ENCODE data around the gene SLC25A39. TPM values are rescaled to one million over a fixed set of nuclear protein-coding genes. Genes with fewer than 3 reads are reported as not detected.
A peak's percentile ranks its signal among the peaks of the same experiment; 100 is the strongest.

The SLC25A39 gene
- total and polyA plus RNA-seq, 2 of the 13 experiments (the other 11 are each of a cell fraction or from before 2014, with no cell fraction given): 144 to 151 TPM

DNA sequence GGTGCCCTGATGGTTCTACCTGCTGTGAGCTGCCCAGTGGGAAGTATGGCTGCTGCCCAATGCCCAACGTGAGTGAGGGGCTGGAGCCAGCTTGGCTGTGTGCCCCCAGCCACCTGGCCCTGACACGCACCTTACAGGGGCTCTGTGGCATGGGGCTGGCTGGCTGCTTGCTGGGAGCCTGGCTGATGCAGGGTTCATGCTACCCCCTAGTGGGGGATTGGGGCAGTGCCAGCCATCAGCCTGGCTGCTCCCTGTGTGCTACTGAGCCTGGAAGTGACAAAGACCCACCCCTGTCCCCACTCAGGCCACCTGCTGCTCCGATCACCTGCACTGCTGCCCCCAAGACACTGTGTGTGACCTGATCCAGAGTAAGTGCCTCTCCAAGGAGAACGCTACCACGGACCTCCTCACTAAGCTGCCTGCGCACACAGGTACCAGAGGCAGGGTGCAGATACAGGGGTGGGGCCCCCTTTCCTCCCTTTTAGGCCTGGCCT, 26.2 kb upstream of the SLC25A39 start (continued):
- TF ChIP-seq REPIN1 (CRISPR knock-in tag; IDR thresholded peaks at IDR 0.05; ENCODE audit: borderline replicate concordance, low read depth) (no peak), POLR2A (IDR thresholded peaks at IDR 0.05; ENCODE audit: insufficient read depth in 1 of 2, low read depth in 2 of 2, low read length in 2 of 2) (no peak), GATA4 (IDR thresholded peaks at IDR 0.05; ENCODE audit: borderline replicate concordance, low read depth) (no peak), MATR3 (CRISPR knock-in tag; IDR thresholded peaks at IDR 0.05) (no peak), ZZZ3 (CRISPR knock-in tag; IDR thresholded peaks at IDR 0.05; ENCODE audit: borderline replicate concordance) (no peak), SP5 (CRISPR knock-in tag; IDR thresholded peaks at IDR 0.05; ENCODE audit: borderline replicate concordance, low read depth) (no peak), NCOA2 (CRISPR knock-in tag; IDR thresholded peaks at IDR 0.05) (no peak), ZNF879 (CRISPR knock-in tag; IDR thresholded peaks at IDR 0.05) (no peak), ZNF256 (CRISPR knock-in tag; conservative IDR thresholded peaks at IDR 0.05) (no peak), ZNF446 (CRISPR knock-in tag; IDR thresholded peaks at IDR 0.05) (no peak), MIXL1 (CRISPR knock-in tag; IDR thresholded peaks at IDR 0.05) (no peak), ZFX (CRISPR knock-in tag; IDR thresholded peaks at IDR 0.05; ENCODE audit: low read depth) (no peak), PRMT3 (CRISPR knock-in tag; IDR thresholded peaks at IDR 0.05; ENCODE audit: borderline replicate concordance, low read depth) (no peak), EED (CRISPR knock-in tag; IDR thresholded peaks at IDR 0.05) (no peak), ZNF563 (CRISPR knock-in tag; IDR thresholded peaks at IDR 0.05) (no peak), ZFP90 (CRISPR knock-in tag; IDR thresholded peaks at IDR 0.05; ENCODE audit: borderline replicate concordance) (peak; percentile 72; the same call in 1 of the 2 replicates), ZMYM2 (CRISPR knock-in tag; IDR thresholded peaks at IDR 0.05) (no peak), ZSCAN12 (CRISPR knock-in tag; IDR thresholded peaks at IDR 0.05) (no peak), GATAD1 (CRISPR knock-in tag; IDR thresholded peaks at IDR 0.05) (peak; percentile 55), ZNF354B (CRISPR knock-in tag; IDR thresholded peaks at IDR 0.05) (no peak), ZNF777 (CRISPR knock-in tag; IDR thresholded peaks at IDR 0.05) (no peak)
- TF ChIP-seq, protein P1, sequence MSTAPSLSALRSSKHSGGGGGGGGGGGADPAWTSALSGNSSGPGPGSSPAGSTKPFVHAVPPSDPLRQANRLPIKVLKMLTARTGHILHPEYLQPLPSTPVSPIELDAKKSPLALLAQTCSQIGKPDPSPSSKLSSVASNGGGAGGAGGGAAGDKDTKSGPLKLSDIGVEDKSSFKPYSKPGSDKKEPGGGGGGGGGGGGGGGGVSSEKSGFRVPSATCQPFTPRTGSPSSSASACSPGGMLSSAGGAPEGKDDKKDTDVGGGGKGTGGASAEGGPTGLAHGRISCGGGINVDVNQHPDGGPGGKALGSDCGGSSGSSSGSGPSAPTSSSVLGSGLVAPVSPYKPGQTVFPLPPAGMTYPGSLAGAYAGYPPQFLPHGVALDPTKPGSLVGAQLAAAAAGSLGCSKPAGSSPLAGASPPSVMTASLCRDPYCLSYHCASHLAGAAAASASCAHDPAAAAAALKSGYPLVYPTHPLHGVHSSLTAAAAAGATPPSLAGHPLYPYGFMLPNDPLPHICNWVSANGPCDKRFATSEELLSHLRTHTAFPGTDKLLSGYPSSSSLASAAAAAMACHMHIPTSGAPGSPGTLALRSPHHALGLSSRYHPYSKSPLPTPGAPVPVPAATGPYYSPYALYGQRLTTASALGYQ (CRISPR knock-in tag; IDR thresholded peaks at IDR 0.05): no peak
- TF ChIP-seq, protein P2, sequence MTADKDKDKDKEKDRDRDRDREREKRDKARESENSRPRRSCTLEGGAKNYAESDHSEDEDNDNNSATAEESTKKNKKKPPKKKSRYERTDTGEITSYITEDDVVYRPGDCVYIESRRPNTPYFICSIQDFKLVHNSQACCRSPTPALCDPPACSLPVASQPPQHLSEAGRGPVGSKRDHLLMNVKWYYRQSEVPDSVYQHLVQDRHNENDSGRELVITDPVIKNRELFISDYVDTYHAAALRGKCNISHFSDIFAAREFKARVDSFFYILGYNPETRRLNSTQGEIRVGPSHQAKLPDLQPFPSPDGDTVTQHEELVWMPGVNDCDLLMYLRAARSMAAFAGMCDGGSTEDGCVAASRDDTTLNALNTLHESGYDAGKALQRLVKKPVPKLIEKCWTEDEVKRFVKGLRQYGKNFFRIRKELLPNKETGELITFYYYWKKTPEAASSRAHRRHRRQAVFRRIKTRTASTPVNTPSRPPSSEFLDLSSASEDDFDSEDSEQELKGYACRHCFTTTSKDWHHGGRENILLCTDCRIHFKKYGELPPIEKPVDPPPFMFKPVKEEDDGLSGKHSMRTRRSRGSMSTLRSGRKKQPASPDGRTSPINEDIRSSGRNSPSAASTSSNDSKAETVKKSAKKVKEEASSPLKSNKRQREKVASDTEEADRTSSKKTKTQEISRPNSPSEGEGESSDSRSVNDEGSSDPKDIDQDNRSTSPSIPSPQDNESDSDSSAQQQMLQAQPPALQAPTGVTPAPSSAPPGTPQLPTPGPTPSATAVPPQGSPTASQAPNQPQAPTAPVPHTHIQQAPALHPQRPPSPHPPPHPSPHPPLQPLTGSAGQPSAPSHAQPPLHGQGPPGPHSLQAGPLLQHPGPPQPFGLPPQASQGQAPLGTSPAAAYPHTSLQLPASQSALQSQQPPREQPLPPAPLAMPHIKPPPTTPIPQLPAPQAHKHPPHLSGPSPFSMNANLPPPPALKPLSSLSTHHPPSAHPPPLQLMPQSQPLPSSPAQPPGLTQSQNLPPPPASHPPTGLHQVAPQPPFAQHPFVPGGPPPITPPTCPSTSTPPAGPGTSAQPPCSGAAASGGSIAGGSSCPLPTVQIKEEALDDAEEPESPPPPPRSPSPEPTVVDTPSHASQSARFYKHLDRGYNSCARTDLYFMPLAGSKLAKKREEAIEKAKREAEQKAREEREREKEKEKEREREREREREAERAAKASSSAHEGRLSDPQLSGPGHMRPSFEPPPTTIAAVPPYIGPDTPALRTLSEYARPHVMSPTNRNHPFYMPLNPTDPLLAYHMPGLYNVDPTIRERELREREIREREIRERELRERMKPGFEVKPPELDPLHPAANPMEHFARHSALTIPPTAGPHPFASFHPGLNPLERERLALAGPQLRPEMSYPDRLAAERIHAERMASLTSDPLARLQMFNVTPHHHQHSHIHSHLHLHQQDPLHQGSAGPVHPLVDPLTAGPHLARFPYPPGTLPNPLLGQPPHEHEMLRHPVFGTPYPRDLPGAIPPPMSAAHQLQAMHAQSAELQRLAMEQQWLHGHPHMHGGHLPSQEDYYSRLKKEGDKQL (CRISPR knock-in tag; IDR thresholded peaks at IDR 0.05; ENCODE audit: low read depth): no peak
- TF ChIP-seq, protein P3, sequence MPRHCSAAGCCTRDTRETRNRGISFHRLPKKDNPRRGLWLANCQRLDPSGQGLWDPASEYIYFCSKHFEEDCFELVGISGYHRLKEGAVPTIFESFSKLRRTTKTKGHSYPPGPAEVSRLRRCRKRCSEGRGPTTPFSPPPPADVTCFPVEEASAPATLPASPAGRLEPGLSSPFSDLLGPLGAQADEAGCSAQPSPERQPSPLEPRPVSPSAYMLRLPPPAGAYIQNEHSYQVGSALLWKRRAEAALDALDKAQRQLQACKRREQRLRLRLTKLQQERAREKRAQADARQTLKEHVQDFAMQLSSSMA (CRISPR knock-in tag; IDR thresholded peaks at IDR 0.05): no peak
- TF ChIP-seq, protein P4, sequence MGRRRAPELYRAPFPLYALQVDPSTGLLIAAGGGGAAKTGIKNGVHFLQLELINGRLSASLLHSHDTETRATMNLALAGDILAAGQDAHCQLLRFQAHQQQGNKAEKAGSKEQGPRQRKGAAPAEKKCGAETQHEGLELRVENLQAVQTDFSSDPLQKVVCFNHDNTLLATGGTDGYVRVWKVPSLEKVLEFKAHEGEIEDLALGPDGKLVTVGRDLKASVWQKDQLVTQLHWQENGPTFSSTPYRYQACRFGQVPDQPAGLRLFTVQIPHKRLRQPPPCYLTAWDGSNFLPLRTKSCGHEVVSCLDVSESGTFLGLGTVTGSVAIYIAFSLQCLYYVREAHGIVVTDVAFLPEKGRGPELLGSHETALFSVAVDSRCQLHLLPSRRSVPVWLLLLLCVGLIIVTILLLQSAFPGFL (CRISPR knock-in tag; IDR thresholded peaks at IDR 0.05): no peak
